ENCODE results near the gene SPNS2. TPM values are rescaled to one million over a fixed set of nuclear protein-coding genes. Genes with fewer than 3 reads are reported as not detected.

Gene SPNS2
- polyA plus RNA-seq, 1 of the 3 experiments (the other 2 are of a cell fraction) = 0.08 TPM

DNA sequence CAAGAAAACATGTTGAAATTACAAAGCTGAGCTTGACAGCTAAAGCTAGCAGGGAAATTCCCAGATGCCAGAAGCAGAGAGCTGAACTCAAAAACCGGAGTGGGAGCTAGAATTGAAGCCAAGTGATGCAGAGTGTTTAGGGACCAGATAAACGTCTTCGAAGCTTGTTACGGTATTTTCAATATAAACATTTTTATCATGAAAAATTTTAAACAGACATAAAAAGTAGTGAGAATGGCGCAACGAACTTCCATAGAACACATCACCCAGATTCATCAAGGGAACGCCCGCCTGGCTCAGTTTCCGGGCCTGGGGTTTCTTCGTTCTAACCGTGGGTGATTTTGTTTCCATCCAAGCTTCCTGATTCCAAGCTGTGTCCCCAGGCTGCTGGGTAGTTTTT lies 18.1 kb downstream of the SPNS2 start:
- Histone ChIP-seq H3K27me3 (ENCODE audit: insufficient read depth) (no peaks in the 10 kb centered on the region), H2AFZ (ENCODE audit: low read depth) (no peak overlapping the region), H3K9me2 (no peaks in the 10 kb centered on the region), H3K9me3 (no peaks in the 10 kb centered on the region), H3K36me3 (replicated peaks in 1 of 2; ENCODE audit: control insufficient read depth in 1 of 2, insufficient read depth in 2 of 2, low read length in 1 of 2) (no peaks in the 10 kb centered on the region), H4K20me1 (ENCODE audit: insufficient read depth) (no peaks in the 10 kb centered on the region), H3K79me2 (ENCODE audit: insufficient read depth) (no peaks in the 10 kb centered on the region), H3K9ac (no peak overlapping the region), H3K4me2 (no peak overlapping the region), H3K27ac (ENCODE audit: low read depth in 2 of 2, low read length in 1 of 2) (no peak overlapping the region), H3K4me3 (ENCODE audit: low read depth in 2 of 2, low read length in 1 of 2) (no peak overlapping the region), H3F3A (replicated peaks; ENCODE audit: insufficient read depth) (no peaks in the 10 kb centered on the region), H3K4me1 (ENCODE audit: control insufficient read depth in 1 of 2, insufficient read depth in 2 of 2, low read depth in 1 of 2, low read length in 1 of 2) (no peaks in the 10 kb centered on the region; a peak in 1 of 4 replicates)
- WGBS (ENCODE audit: low lambda C conversion rate) = 90% methylated on average over 11 of the region's 11 CpGs
- no peak for DNase-seq
- ChIA-PET CTCF (interaction anchor here (1.3 kb wide), 1 partner anchor 50 kb away, joined by 5 read pairs; no protein-coding TSS in a partner anchor), POLR2A (no interaction called here)
- no peak for TF ChIP-seq GATA2 (CRISPR knock-in tag; IDR thresholded peaks at IDR 0.05)
- TF ChIP-seq NFIC (IDR thresholded peaks at IDR 0.05; ENCODE audit: borderline replicate concordance) = no peak
- TF ChIP-seq EP300 (IDR thresholded peaks at IDR 0.05; ENCODE audit: borderline replicate concordance in 1 of 2, low read depth in 1 of 2, low read length in 1 of 2) = no peak
- TF ChIP-seq, protein P1, sequence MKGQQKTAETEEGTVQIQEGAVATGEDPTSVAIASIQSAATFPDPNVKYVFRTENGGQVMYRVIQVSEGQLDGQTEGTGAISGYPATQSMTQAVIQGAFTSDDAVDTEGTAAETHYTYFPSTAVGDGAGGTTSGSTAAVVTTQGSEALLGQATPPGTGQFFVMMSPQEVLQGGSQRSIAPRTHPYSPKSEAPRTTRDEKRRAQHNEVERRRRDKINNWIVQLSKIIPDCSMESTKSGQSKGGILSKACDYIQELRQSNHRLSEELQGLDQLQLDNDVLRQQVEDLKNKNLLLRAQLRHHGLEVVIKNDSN (IDR thresholded peaks at IDR 0.05; ENCODE audit: borderline replicate concordance, low read depth) = no peak
- TF ChIP-seq SMC3 (IDR thresholded peaks at IDR 0.05; ENCODE audit: low read depth, low read length) = no peak
- no peak for TF ChIP-seq MEF2A (IDR thresholded peaks at IDR 0.05; ENCODE audit: borderline replicate concordance, low read depth)
- no peak for TF ChIP-seq MXI1 (IDR thresholded peaks at IDR 0.05; ENCODE audit: low read depth, low read length)
- no peak for TF ChIP-seq SIN3A (IDR thresholded peaks at IDR 0.05; ENCODE audit: borderline replicate concordance, low read depth, low read length)

DNA sequence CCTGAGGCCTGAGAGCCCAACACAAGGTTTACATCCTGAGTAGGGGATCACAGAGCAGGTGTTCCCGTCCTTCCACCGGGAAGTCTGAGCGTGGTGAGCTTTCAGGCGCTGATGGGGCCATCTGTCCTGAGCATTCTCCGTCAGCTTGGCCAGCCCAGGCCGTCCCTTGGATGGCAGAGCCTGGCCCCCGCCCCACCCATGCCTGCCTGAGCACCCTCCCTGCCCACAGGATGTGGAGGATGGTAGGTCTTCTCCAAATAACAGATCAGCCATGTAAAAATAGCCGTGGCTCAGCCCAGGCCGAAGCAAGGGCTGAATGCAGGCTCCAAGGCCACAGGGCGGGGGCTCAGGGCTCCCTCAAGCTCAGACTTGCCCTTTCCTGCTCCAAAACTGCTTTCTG lies 20.2 kb downstream of the SPNS2 start:
- no peak for DNase-seq
- no peaks in the 10 kb centered on the region for H3K9me2 ChIP-seq
- H3K4me3 ChIP-seq (ENCODE audit: low read depth in 2 of 2, low read length in 1 of 2) = no peak overlapping the region
- POLR2A ChIA-PET = interaction anchor here (0.7 kb wide), 1 partner anchor 33 kb away, joined by 3 read pairs; no protein-coding TSS in a partner anchor
- H3F3A ChIP-seq (replicated peaks; ENCODE audit: insufficient read depth) = no peaks in the 10 kb centered on the region
- no peaks in the 10 kb centered on the region for H4K20me1 ChIP-seq (ENCODE audit: insufficient read depth)
- TF ChIP-seq, protein P2, sequence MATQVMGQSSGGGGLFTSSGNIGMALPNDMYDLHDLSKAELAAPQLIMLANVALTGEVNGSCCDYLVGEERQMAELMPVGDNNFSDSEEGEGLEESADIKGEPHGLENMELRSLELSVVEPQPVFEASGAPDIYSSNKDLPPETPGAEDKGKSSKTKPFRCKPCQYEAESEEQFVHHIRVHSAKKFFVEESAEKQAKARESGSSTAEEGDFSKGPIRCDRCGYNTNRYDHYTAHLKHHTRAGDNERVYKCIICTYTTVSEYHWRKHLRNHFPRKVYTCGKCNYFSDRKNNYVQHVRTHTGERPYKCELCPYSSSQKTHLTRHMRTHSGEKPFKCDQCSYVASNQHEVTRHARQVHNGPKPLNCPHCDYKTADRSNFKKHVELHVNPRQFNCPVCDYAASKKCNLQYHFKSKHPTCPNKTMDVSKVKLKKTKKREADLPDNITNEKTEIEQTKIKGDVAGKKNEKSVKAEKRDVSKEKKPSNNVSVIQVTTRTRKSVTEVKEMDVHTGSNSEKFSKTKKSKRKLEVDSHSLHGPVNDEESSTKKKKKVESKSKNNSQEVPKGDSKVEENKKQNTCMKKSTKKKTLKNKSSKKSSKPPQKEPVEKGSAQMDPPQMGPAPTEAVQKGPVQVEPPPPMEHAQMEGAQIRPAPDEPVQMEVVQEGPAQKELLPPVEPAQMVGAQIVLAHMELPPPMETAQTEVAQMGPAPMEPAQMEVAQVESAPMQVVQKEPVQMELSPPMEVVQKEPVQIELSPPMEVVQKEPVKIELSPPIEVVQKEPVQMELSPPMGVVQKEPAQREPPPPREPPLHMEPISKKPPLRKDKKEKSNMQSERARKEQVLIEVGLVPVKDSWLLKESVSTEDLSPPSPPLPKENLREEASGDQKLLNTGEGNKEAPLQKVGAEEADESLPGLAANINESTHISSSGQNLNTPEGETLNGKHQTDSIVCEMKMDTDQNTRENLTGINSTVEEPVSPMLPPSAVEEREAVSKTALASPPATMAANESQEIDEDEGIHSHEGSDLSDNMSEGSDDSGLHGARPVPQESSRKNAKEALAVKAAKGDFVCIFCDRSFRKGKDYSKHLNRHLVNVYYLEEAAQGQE (IDR thresholded peaks at IDR 0.05; ENCODE audit: low read depth, low read length) = no peak
- TF ChIP-seq, protein P3, sequence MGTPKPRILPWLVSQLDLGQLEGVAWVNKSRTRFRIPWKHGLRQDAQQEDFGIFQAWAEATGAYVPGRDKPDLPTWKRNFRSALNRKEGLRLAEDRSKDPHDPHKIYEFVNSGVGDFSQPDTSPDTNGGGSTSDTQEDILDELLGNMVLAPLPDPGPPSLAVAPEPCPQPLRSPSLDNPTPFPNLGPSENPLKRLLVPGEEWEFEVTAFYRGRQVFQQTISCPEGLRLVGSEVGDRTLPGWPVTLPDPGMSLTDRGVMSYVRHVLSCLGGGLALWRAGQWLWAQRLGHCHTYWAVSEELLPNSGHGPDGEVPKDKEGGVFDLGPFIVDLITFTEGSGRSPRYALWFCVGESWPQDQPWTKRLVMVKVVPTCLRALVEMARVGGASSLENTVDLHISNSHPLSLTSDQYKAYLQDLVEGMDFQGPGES (IDR thresholded peaks at IDR 0.05; ENCODE audit: low read depth, low read length) = no peak
- TF ChIP-seq EP300 (IDR thresholded peaks at IDR 0.05; ENCODE audit: borderline replicate concordance in 1 of 2, low read depth in 1 of 2, low read length in 1 of 2) (no peak), RAD21 (IDR thresholded peaks at IDR 0.05; ENCODE audit: low read length) (no peak), MEF2A (IDR thresholded peaks at IDR 0.05; ENCODE audit: borderline replicate concordance, low read depth) (no peak), GATA2 (CRISPR knock-in tag; IDR thresholded peaks at IDR 0.05) (no peak), JUND (IDR thresholded peaks at IDR 0.05) (no peak), GABPA (IDR thresholded peaks at IDR 0.05; ENCODE audit: low read depth) (no peak), TCF12 (IDR thresholded peaks at IDR 0.05) (no peak), TEAD4 (IDR thresholded peaks at IDR 0.05; ENCODE audit: borderline replicate concordance, insufficient read depth) (no peak), MXI1 (IDR thresholded peaks at IDR 0.05; ENCODE audit: low read depth, low read length) (no peak), TAF1 (IDR thresholded peaks at IDR 0.05; ENCODE audit: borderline replicate concordance, low read depth, low read length) (no peak)
- TF ChIP-seq, protein P4, sequence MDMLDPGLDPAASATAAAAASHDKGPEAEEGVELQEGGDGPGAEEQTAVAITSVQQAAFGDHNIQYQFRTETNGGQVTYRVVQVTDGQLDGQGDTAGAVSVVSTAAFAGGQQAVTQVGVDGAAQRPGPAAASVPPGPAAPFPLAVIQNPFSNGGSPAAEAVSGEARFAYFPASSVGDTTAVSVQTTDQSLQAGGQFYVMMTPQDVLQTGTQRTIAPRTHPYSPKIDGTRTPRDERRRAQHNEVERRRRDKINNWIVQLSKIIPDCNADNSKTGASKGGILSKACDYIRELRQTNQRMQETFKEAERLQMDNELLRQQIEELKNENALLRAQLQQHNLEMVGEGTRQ (IDR thresholded peaks at IDR 0.05; ENCODE audit: borderline replicate concordance, low read depth, low read length) = no peak
- TF ChIP-seq, protein P5, sequence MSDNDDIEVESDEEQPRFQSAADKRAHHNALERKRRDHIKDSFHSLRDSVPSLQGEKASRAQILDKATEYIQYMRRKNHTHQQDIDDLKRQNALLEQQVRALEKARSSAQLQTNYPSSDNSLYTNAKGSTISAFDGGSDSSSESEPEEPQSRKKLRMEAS (IDR thresholded peaks at IDR 0.05; ENCODE audit: low read depth) = no peak
- H3K36me3 ChIP-seq (replicated peaks in 1 of 2; ENCODE audit: control insufficient read depth in 1 of 2, insufficient read depth in 2 of 2, low read length in 1 of 2) = no peaks in the 10 kb centered on the region
- no peaks in the 10 kb centered on the region for H3K79me2 ChIP-seq (ENCODE audit: insufficient read depth)
- CTCF ChIA-PET = interaction anchor here (1.0 to 1.1 kb wide), 3 partner anchors 8 to 108 kb away, joined by 3 to 5 read pairs (median 4); no protein-coding TSS in a partner anchor
- H3K4me2 ChIP-seq = no peak overlapping the region
- H3K4me1 ChIP-seq (ENCODE audit: control insufficient read depth in 1 of 2, insufficient read depth in 2 of 2, low read depth in 1 of 2, low read length in 1 of 2) = no peaks in the 10 kb centered on the region; a peak in 1 of 4 replicates
- whole genome bisulfite sequencing (ENCODE audit: low lambda C conversion rate) = 88% methylated on average over 5 of the region's 10 CpGs
- H3K9me3 ChIP-seq = no peaks in the 10 kb centered on the region
- H3K27me3 ChIP-seq (ENCODE audit: insufficient read depth) = no peaks in the 10 kb centered on the region
- H2AFZ ChIP-seq (ENCODE audit: low read depth) = no peak overlapping the region
- no peak overlapping the region for H3K9ac ChIP-seq
- no peak overlapping the region for H3K27ac ChIP-seq (ENCODE audit: low read depth in 2 of 2, low read length in 1 of 2)

Measured in SK-N-SH (cell line).